ENCODE measurements around the gene NPHP4. TPM values are rescaled to one million over a fixed set of nuclear protein-coding genes. Genes with fewer than 3 reads are reported as not detected.

NPHP4 gene
- total RNA-seq, 1 donor from 2014 or later: 8.2 TPM

DNA sequence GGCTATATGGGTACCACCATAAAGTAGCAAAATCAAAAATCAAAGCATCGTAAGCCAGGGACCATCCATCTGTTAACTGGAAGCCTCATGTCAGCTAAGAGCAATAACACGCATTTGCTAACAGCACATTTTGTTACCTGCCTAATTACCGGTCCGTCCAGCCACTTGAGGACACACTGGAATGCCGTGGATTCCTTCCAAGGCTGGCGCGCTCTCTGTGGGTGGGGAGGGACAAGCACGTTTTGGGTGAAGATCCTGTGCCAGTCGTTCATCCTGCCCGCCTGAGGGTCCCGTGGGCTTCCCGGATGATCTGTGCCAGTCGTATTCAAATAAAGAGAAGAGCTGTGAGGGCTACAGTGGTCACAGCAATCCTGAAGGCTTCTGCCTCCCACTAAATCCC lies 6.2 kb downstream of the NPHP4 start:
- Histone ChIP-seq H3K36me3 (peaks cover 0 to 10% of the 10 kb centered on the region in 2 donors), H3K27ac (no peak overlapping the region), H3K9me3 (no peaks in the 10 kb centered on the region), H3K27me3 (no peaks in the 10 kb centered on the region), H3K4me3 (no peak overlapping the region), H3K4me1 (peaks cover 0 to 4% of the 10 kb centered on the region in 2 donors)
- intact Hi-C loops (cut with DNase I): no loop called here
- no peak for DNase-seq (ENCODE audit: low spot score in 2 of 2)
- TF ChIP-seq, protein P1, sequence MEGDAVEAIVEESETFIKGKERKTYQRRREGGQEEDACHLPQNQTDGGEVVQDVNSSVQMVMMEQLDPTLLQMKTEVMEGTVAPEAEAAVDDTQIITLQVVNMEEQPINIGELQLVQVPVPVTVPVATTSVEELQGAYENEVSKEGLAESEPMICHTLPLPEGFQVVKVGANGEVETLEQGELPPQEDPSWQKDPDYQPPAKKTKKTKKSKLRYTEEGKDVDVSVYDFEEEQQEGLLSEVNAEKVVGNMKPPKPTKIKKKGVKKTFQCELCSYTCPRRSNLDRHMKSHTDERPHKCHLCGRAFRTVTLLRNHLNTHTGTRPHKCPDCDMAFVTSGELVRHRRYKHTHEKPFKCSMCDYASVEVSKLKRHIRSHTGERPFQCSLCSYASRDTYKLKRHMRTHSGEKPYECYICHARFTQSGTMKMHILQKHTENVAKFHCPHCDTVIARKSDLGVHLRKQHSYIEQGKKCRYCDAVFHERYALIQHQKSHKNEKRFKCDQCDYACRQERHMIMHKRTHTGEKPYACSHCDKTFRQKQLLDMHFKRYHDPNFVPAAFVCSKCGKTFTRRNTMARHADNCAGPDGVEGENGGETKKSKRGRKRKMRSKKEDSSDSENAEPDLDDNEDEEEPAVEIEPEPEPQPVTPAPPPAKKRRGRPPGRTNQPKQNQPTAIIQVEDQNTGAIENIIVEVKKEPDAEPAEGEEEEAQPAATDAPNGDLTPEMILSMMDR (IDR thresholded peaks at IDR 0.05): no peak

DNA sequence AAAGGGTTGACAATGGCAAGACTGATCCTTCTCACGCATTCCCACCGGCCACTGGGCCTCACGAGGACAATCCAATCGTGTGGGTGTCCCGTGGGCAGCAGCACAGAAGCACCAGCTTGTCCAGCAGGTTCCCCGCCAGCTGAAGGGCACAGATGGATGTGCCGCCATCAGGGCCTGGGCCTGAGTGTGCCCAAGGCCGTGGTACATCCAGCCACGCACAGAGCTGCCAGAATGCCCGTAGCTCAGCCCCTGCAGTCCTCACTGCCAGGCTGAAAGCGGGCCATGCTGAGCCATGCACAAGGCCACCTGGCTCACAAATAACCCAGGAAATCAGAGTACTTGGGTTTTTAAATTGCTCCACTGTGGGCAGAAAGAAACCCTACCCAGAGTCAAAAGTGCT lies 7.0 kb downstream of the NPHP4 start:
- H3K9me3 ChIP-seq: no peaks in the 10 kb centered on the region
- TF ChIP-seq, protein P1 (IDR thresholded peaks at IDR 0.05): no peak
- no peak overlapping the region for H3K4me3 ChIP-seq
- peaks cover 0 to 10% of the 10 kb centered on the region in 2 donors for H3K36me3 ChIP-seq
- intact Hi-C loops (cut with DNase I): no loop called here
- DNase-seq (ENCODE audit: low spot score in 2 of 2): no peak
- no peaks in the 10 kb centered on the region for H3K4me1 ChIP-seq
- H3K27ac ChIP-seq: no peak overlapping the region
- no peaks in the 10 kb centered on the region for H3K27me3 ChIP-seq

DNA sequence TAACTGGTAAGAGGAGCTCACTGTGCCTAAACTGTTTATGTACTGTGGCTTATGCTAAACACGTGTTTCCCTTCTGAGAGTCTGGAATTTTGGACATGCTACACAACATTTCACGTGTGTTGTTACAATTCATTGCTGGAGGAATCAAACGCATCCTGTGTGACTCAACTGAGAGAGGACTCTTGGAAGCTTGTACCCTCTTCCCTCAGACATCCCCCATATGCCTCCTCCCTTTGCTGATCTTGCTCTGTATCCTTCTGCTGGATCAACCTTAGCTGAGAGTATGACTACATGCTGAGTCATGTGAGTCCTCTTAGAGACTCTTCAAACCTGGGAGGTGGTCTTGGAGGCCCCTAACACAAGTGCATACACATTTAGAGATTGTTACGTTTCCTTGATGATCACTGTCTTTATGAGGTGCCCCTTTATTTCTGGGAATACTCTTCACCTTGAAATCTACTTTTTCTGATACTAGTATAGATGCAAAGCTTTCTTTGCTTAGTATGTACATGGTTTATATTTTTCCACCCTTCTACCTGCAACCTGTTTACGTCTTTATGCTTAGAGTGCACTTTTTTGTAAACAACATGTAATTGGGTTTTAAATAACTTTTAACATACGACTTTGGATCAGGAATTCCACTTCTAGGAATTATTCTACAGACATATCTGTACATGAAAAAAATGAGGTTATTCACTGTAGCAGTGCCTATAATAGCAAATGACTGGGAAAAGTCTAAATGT lies 8.7 kb downstream of the NPHP4 start:
- H3K4me1 ChIP-seq: no peaks in the 10 kb centered on the region
- intact Hi-C loops (cut with DNase I): no loop called here
- peaks cover 0 to 10% of the 10 kb centered on the region in 2 donors for H3K36me3 ChIP-seq
- H3K27me3 ChIP-seq: no peaks in the 10 kb centered on the region
- H3K27ac ChIP-seq: no peak overlapping the region
- no peak for DNase-seq (ENCODE audit: low spot score in 2 of 2)
- H3K9me3 ChIP-seq: no peaks in the 10 kb centered on the region
- TF ChIP-seq, protein P1 (IDR thresholded peaks at IDR 0.05): no peak
- no peak overlapping the region for H3K4me3 ChIP-seq

DNA sequence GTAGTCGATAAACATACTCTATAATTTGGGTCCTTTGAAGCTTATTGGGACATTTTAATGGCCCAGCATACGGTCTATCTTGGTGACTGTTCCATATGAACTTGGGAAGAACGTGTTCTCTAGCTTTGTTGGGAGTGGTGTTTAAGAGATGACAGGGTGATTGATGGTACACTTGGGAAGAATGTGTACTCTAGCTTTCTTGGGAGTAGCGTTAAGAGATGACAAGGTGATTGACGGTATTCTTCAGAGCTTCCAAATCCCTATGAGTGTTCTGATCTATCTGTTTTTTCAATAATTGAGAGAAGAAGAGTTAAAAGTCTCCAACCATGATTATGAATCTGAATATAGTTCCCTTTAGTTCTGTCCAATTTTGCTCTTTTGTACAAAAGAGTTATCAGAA lies 9.4 kb downstream of the NPHP4 start:
- H3K4me3 ChIP-seq: no peak overlapping the region
- no peak for DNase-seq (ENCODE audit: low spot score in 2 of 2)
- no peaks in the 10 kb centered on the region for H3K27me3 ChIP-seq
- no peaks in the 10 kb centered on the region for H3K4me1 ChIP-seq
- H3K36me3 ChIP-seq: peaks cover 0 to 10% of the 10 kb centered on the region in 2 donors
- TF ChIP-seq, protein P1 (IDR thresholded peaks at IDR 0.05): no peak
- H3K27ac ChIP-seq: no peak overlapping the region
- intact Hi-C loops (cut with DNase I): no loop called here
- no peaks in the 10 kb centered on the region for H3K9me3 ChIP-seq

DNA sequence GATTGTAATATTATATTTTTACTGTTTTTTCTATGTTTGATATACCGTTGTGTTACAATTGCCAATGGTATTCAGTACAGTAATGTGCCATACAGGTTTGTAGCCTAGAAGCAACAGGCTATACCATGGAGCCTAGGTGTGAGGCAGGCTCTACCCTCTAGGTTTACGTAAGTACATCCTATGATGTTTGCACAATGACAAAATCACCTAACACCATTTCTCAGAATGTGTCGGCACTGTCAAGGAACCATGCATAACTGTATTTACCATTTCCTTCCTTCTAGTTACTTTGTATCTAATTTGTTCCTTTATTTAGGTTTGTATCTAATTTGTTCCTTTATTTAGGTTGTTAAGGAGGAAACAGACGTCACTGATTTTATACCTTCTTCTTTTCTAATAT lies 9.9 kb downstream of the NPHP4 start:
- H3K27ac ChIP-seq: no peak overlapping the region
- H3K36me3 ChIP-seq: peaks cover under 1 to 10% of the 10 kb centered on the region in 2 donors
- H3K4me1 ChIP-seq: no peaks in the 10 kb centered on the region
- intact Hi-C loops (cut with DNase I): no loop called here
- no peak for DNase-seq (ENCODE audit: low spot score in 2 of 2)
- TF ChIP-seq, protein P1 (IDR thresholded peaks at IDR 0.05): no peak
- H3K9me3 ChIP-seq: no peaks in the 10 kb centered on the region
- no peak overlapping the region for H3K4me3 ChIP-seq
- no peaks in the 10 kb centered on the region for H3K27me3 ChIP-seq
